Activated CD4-positive, CD25-positive, alpha-beta regulatory T cell (primary cell): ENCODE measurements around the gene SFXN5.

ENCODE experiments used
- DNase-seq, 4 experiments: peaks; one replicate each; lab custom pipeline; 2025; lab: John Stamatoyannopoulos, UW

Gene SFXN5

GRCh38 chr2:72897785-72898584 is 173.5 kb downstream of the SFXN5 start:
- DNase-seq, result no peak

- DNase-seq, result no peak
Measured at GRCh38 chr2:72896446-72896845, 175.1 kb downstream of the SFXN5 start.

- no peak for DNase-seq
Measured at GRCh38 chr2:72895759-72896281, 175.7 kb downstream of the SFXN5 start.

GRCh38 chr2:72895154-72895553 is 176.4 kb downstream of the SFXN5 start:
- DNase-seq, result no peak

GRCh38 chr2:72894514-72894913 is 177.0 kb downstream of the SFXN5 start:
- no peak for DNase-seq

- peak in 1 of 4 experiments; percentile 18 for DNase-seq
Measured at GRCh38 chr2:72893594-72894319, 177.8 kb downstream of the SFXN5 start.

GRCh38 chr2:72892506-72893173 is 178.9 kb downstream of the SFXN5 start:
- DNase-seq, result peak in 1 of 4 experiments; percentile 30
